ENCODE measurements around the gene RABIF.
"Not testable (repeated sequence)": the region's sequence is repeated elsewhere in the genome, so short reads cannot be mapped to it uniquely, and the experiment has no call there.

RABIF gene

GRCh38 chr1:202835548-202836072, 53.3 kb downstream of the RABIF start:
- DNase-seq (ENCODE audit: low read depth in 2 of 2, low spot score in 1 of 2): no peak

- DNase-seq (ENCODE audit: low read depth in 2 of 2, low spot score in 1 of 2): no peak
Observed at GRCh38 chr1:202834771-202835547, 54.0 kb downstream of the RABIF start.

- no peak for DNase-seq (ENCODE audit: low read depth in 2 of 2, low spot score in 1 of 2)
Observed at GRCh38 chr1:202831906-202832305, 57.0 kb downstream of the RABIF start.

- DNase-seq (ENCODE audit: low read depth in 2 of 2, low spot score in 1 of 2): not testable (repeated sequence)
Observed at GRCh38 chr1:202829223-202829622, 59.7 kb downstream of the RABIF start.

All from stimulated activated CD8-positive, alpha-beta memory T cell treated with anti-CD3 and anti-CD28 coated beads, Interleukin-4, amount 100 ng/mL, for 1 hour (primary cell).